GM18870 (cell line): ENCODE measurements around the gene NLRP10.

ENCODE experiments used
- ATAC-seq: cut with Tn5 transposase; IDR thresholded peaks from one replicate; pipeline ENCODE4 v1.9.1; 2021; ENCODE audit warnings: moderate library complexity; ENCODE audit not compliant: unreplicated experiment

NLRP10 gene

GRCh38 chr11:7965386-7965785, at the start of gene NLRP10:
TSS of gene NLRP10 (minus strand) at chr11:7965447. CDS start at chr11:7963495, 1,952 bp downstream.
- ATAC-seq = no peak

GRCh38 chr11:8013833-8014232, 48.6 kb upstream of the NLRP10 start:
- ATAC-seq = no peak

- ATAC-seq = no peak
These were observed 46.8 kb upstream of the NLRP10 start for GRCh38 chr11:8011981-8012444.

GRCh38 chr11:8011371-8011770, 46.1 kb upstream of the NLRP10 start:
- ATAC-seq = no peak

- ATAC-seq = no peak
These were observed 44.6 kb upstream of the NLRP10 start for GRCh38 chr11:8009856-8010255.

- no peak for ATAC-seq
These were observed 43.0 kb upstream of the NLRP10 start for GRCh38 chr11:8008212-8008611.

- ATAC-seq = no peak
These were observed 41.2 kb upstream of the NLRP10 start for GRCh38 chr11:8006349-8006977.

GRCh38 chr11:8005556-8005955, 40.3 kb upstream of the NLRP10 start:
- ATAC-seq = no peak

- ATAC-seq = no peak
These were observed 38.8 kb upstream of the NLRP10 start for GRCh38 chr11:8004008-8004407.

- no peak for ATAC-seq
These were observed 37.9 kb upstream of the NLRP10 start for GRCh38 chr11:8003187-8003586.

GRCh38 chr11:8002676-8003075, 37.4 kb upstream of the NLRP10 start:
- no peak for ATAC-seq

- ATAC-seq = no peak
These were observed 35.1 kb upstream of the NLRP10 start for GRCh38 chr11:8000390-8000789.

GRCh38 chr11:7999795-8000194, 34.5 kb upstream of the NLRP10 start:
- ATAC-seq = no peak

GRCh38 chr11:7994581-7995278, 29.5 kb upstream of the NLRP10 start:
- no peak for ATAC-seq

GRCh38 chr11:7987560-7987883, 22.3 kb upstream of the NLRP10 start:
- ATAC-seq = peak; percentile 3

GRCh38 chr11:7986768-7987559, 21.7 kb upstream of the NLRP10 start, which contains the start of gene EIF3F:
TSS of gene EIF3F (plus strand) at chr11:7987337. CDS start at chr11:7987353, 16 bp downstream.
- peak; percentile 95 for ATAC-seq

- ATAC-seq = no peak
These were observed 18.8 kb upstream of the NLRP10 start for GRCh38 chr11:7983832-7984590.

- ATAC-seq = peak; percentile 55
These were observed 17.4 kb upstream of the NLRP10 start for GRCh38 chr11:7982582-7983119.

GRCh38 chr11:7981619-7982157, 16.4 kb upstream of the NLRP10 start:
- no peak for ATAC-seq

GRCh38 chr11:7977232-7977917, 12.1 kb upstream of the NLRP10 start:
- no peak for ATAC-seq
